Activated CD8-positive, alpha-beta memory T cell treated with anti-CD3 and anti-CD28 coated beads for 1 hour (primary cell): Measurements from ENCODE around the gene STK17A.
"Not testable (repeated sequence)": the region's sequence is repeated elsewhere in the genome, so short reads cannot be mapped to it uniquely, and the experiment has no call there.

Source experiments
- DNase-seq, 2 donors: peaks; one replicate each; pipeline ENCODE4 v3.0.0-alpha.2; 2020; ENCODE audit warnings: low read depth in 1 of 2; ENCODE audit errors: extremely low read depth in 1 of 2

STK17A gene

DNA sequence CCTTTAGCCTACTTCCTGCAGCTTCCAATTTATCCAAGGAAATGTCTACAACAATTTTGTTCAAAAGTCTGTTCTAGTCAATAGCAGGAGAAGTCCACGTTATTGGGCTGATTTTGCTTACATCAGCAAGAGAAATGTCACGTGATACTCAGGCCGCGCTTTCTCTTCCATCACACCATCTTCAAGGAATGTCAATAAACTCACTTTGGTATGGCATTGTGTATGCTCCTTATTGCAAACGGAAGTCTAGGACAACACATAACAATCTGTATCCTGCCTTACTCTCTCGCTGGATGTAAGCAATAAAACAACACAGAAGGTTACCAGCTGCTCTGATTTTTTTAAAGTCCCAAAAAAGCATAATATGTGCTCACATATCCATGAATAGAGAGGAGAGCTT, 17.1 kb upstream of the STK17A start:
- no peak for DNase-seq

DNA sequence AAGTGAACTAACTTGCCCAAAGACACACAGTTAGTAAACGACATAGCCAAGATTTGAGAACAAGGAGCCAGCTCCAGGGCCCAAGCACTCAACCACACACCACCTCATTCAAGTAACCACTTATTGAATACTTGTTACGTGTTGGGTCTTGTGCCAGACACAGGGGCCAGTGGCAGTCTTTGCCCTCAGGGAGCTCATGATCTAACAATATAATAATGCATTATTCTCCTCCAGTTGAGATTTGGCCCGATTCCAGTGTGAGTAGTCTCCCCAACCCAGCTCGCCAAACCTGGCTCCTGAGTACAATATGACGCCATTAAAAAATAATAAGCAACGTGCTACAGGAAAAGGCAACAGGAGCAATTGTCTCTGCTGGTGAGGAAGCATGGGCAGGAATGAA, 14.4 kb upstream of the STK17A start:
- DNase-seq: no peak

DNA sequence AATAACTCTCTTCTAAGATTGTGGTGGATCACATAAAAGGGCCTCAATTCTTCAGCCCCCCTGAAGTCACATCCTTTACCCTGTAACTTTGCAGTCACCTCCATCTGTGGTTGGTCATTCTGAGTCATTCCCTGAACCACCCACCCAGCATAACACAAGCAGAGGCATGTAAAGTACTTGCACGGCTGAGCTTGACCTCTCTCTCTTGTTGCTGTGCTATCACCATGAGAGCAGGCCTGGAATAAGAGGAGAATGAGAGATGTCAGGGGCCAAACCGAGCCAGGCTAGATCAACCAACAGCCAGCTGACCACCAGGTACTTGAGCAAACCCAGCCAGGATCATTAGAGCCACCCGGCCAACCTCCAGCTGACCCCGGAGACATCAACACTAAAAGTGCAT, 13.5 kb upstream of the STK17A start:
- DNase-seq: no peak

DNA sequence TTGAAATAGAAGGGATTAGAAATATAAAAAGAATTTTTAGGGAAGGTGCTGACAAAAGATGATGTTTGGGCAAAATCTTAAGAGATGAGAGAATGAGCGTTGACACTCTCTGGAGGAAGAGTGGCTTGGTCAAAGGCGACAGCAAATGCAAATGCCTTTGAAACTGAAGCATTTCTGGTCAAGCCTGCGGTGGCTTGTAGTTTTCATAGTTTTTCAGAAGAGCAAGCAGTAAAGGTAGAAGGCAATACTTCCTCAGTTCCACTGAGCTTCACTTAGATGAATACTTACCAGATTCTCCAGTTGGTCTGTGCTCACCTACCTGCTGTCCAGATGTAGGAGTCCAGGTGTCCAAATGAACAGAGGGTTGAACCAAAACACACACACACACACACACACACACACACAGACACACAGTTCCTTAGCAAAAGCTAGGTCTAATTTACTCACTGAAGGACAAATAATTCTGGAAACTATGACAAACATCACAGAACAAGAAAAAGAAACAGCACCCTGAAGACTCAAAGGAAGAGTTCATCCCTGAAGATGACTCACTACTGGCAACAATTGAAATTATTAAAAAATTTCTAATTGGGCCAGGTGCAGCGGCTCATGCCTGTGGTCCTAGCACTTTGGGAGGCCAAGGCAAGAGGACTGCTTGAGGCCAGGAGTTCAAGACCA, 12.1 kb upstream of the STK17A start:
- DNase-seq: no peak

DNA sequence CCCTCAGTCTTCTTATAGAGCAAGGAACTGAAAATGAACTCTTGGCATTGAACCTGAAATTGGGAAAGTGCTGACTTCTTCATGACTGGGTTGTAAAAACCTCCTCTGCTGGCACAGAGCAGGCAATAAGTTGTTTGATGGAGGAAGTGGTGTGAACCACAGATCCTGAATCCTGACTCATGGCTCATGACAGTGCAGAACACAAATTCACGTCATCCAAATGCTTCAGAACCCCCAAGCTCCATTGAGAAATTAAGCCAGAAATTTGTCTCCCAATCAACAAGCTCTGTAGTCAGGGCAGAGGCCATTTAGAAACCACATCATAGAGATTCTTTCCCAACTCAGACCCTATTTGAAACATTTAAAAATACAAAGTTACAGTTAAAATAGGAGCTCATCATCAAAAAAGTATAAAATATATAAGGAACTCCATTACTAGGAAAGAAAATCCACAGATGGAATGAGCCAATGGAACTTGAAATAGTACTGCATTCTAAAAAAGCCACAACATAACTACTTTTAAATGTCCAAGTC, 10.3 kb upstream of the STK17A start:
- DNase-seq: no peak

DNA sequence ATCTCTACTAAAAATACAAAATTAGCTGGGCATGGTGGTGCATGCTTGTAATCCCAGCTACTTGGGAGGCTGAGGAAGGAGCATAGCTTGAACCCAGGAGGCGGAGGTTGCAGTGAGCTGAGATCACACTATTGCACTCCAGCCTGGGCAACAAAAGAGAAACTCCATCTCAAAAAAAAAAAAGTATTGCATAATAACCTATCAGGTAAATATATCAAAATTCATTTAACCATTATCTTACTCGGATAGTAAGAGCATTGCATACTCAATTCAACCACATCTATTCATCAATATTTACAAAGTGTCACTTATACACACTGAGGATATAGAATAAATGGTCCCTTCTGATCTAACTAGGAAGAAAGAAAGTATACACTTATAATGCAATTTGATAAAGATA, 9.1 kb upstream of the STK17A start:
- DNase-seq: not testable (repeated sequence)

DNA sequence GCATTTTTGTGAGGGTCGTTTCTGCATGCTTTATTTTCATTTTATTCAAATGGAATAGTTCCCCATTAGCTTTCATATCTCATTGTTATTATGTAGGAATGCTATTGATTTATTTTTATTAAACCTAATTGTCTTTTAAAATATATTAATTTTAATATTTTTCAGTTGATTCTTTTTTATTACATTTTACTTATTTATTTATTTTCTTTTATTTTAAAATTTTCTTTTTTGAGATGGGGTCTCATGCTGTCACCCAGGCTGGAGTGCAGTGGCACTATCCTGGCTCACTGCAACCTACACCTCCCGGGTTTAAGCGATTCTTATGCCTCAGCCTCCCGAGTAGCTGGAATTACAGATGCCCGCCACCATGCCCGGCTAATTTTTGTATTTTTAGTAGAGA, 7.4 kb upstream of the STK17A start:
- DNase-seq: no peak

DNA sequence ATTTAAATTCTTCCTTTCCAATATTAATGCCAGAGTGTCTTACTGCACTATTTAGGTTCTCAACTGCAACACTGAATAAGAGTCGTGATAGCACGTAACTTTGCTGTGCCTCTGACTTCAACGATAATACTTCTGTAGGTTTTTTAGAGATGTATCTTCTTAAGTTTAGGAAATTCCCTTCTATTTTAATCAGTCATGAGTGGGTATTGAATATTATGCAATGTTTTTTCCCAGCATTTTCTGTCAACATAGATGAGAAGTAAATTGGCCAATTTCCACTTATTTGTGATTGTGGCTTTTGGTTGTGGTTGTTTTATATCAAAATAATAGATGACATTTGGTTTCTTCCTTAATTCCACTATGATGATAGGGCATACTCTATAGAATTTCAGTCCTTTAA, 6.7 kb upstream of the STK17A start:
- DNase-seq: no peak

DNA sequence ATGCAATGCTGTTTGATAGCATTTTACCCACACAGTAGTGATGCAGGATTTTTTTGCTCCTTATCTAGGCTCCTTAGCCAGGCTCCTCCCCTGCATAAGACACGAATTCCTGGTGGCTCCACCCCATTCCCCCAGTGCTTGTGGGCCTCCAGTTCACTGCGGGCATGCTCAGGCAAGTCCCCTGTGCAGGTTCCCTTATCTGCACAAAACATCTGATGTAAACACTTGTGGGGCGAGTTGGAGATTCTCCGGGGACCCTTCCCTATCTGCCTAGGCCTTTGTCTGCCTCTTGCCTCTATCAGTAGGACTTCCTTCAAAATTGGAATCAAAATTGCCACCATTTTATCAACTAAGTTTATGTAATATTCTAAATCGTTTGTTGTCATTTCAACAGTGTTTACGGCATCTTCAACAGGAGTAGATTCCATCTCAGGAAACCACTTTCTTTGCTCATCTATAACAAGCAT, 5.4 kb upstream of the STK17A start:
- no peak for DNase-seq

DNA sequence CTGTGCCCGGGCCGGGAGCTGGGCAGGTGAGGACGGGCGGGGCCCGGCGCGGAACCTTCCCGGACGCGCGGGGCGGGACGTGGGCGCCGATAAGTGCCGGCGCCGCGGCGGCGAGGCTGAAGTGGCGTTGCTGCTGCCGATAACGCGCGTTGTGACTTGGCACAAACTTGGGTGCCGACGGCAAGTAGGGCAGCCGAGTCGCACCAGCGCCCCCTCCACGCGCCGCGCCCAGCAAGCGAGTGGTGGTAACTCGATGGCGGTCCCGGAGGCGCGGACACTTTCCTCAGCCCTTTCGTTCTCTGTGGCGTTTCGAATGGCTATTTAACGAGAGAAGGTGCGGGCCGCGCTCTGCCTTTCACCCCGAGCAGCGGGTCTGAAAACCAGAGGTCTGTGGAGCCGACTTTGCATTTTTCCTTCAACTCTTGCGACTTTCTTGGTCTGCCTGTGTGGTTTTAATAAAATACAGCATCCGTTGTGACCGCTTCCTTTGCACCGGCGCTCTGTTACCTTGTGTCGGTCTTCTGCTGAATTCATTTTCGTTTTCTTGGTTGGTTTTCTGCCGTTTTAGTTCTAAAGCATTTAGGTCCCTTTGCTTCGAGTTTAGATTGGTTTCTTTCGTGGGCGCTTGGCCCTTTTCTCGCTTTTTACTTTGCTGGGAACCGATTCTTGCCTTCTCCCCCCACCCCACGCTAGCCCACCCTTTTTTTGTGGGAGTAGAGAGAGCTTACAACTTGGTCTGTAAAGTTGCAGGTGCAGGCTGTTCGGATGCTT, 701 bp downstream of the STK17A start:
- DNase-seq: peak in 1 of 2 donors; percentile 52

DNA sequence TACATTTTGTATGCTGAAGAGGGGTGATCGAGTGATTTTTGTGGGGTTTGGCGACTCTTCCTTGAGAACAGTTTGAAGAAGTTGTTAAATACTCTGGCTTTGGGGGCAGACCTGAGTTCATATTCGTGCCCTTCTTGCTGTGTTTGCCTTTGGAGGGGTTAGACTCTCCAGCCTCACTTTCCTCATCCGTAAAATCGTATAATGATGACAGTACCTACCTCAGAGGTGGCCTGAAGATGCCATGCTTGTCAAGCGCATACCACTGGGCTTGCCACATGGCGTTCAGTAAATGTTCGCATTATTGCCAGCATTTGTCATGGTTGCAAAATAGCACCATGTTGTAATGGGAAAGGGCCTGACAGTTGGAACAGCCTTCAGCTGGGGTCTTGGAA, 1.3 kb downstream of the STK17A start:
- no peak for DNase-seq

DNA sequence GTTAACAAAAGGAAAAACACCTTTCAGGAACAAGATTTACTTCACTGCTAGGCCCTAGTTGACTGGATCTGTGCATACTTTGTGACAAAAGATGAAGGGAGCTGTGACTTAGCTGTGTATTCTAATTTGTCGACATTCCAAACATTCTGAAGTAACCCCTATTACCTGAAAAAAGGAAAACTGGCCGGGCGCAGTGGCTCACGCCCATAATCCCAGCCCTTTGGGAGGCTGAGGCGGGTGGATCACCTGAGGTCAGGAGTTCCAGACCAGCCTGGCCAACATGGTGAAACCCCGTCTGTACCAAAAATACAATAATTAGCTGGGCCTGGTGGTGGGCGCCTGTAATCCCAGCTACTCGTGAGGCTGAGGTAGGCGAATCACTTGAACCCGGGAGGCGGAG, 1.8 kb downstream of the STK17A start:
- not testable (repeated sequence) for DNase-seq

DNA sequence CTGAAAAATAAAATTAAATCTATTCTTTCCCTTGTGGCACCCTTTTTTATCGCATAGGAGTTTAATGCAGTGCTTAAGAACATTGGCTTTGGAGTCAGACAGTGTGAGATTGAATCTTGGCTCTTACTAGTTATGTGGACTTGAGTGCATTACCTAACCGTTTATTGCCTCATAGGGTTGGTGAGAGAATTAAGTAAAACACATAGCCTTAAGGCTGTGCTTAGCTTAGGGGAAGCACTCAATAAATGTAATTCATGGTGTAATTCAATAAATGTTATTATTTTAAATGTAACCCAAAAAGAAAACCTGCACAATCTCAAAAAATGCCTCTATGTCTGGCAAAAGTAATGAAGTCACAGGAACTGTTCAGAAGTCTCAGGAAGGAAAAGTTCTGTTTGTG, 2.7 kb downstream of the STK17A start:
- DNase-seq: no peak

DNA sequence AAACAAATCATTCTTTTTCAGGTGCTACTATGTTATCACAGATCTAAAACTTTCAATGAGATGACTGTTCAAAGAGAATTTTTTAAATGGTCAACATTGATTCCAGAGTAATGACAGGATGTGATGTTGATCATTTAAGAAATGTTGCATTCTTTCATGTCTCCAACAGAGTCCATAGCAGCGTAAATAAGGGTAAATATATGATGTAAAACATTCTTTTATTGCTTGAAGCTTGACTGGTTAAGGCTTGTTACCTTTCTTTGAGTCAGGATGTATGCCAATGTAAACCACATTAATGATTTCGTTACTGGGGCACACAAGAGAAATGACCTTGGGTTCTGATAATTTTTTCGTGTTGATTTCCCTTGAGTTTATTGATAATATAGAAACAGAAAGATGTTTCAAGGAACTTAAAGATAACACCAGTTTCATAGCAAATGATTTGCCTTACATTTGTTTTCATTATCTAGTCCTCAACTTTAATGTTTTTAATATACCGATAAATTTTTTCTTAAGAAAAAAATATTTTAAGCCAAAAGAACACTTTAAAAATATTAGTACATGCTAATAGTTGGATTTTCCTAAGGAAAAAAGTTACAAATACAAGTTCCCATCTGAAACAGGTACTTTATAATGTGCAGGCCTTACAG, 3.5 kb downstream of the STK17A start:
- DNase-seq: no peak

DNA sequence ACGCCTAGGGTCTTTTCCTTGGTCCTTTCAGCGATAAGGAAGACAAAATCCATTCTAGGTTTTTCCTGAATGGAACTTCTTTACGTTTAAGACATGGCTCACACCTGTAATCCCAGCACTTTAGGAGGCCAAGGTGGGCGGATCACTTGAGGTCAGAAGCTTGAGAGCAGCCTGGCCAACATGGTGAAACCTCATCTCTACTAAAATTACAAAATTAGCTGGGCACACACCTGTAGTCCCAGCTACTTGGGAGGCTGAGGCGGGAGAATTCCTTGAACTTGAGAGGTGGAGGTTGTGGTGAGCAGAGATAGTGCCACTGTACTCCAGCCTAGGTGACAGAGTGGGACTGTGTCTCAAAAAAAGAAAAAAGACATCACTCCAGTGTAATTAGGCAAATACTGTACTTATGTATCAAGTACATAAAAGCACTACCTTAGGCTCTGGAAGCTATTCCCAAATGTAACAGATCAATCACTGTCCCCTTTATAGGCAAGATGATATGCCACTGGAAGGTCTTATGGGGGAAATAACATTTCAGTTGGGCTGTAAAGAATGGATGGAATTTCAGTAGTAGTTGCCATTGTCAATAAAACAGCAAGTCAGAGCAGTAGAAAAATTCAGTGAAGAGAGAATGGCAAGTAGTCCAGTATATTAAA, 5.7 kb downstream of the STK17A start:
- no peak for DNase-seq

DNA sequence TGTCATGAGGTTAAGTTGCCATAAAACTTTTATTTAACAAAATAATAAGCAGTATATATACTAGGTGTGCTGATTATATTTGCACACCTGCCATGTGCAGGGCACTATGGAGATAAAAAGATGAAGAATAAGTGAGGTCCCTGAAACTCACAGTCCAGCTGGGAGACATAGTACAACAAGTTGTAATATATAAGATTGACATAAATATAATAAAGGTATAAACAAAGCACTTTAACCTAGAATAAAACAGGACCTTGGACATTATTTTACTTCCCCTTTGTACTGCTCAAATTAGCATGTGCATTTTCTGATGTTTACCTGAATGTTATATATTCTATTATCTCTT, 6.2 kb downstream of the STK17A start:
- no peak for DNase-seq

DNA sequence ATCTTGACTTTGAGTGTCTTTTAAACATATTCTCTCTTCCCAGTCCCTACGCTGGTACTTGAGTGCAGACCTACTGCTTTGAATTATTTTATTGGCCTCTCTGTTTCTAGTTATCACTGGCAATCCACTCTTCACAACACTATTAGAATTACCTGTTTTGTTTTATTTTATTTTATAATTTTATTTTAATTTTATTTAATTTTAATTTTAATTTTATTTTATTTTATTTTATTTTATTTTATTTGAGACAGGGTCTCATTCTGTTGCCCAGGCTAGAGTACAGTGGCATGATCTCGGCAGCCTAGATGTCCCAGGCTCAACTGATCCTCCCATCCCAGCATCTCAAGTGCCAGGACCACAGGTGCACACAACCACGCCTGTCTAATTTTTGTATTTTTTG, 6.8 kb downstream of the STK17A start:
- DNase-seq: no peak

DNA sequence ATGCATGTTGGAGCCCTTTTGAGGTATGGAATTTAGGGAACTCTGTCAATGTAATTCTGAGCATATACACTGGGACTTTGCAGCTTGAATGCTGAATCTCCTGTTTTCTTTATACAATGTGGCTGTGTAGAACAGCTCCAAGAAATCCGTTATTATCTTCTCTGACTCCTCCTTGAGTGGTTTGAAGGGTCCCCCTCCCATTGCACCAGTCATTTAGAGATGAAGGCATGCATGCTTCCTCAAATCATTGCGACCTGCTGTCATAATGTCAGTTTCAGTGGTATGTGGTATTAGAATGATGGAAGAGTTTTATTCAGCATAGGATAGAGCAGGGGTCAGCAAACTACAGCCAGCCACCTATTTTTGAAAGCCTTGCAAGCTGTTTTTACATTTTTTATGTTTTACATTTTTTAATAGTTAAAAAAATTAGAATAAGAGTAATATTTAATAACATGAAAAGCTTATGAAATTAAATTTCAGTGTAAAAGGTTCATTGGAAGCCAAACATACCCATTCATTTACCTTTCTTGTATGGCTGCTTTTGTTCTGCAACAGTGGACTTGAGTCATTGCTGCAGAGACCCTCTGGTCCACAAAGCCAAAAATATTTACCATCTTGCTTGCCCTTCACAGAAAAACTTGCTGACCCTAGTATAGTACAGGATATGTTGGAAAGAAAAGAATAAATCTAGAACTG, 8.1 kb downstream of the STK17A start:
- DNase-seq: no peak

DNA sequence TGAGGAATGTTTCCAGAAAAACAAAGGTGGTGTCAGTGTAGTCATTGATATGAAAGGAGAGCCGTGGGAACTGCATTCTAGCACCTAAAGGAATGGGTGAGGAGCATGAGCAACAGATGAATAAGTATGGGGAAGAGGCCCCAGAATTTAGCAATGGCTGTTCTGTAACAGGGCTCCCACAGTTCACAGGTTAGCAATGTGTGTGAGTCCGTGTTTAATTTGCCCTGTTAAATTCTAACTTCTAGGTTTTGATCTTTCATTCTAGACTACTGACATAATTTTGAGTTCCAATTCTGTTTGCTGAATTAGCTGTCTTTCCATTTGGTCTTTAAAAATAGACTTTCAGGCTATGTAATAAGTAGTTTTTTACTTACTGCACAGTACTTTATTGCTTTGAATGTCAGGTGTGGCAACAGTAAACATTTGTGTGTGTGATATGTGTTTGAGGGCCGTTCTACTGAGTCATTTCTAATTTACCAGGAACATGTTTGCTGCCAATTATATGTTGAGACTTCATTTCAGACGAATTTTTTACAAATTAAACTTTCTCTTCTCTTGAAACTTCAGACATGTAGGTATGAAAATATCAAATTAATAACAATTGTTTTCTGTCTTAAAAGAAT, 8.8 kb downstream of the STK17A start:
- no peak for DNase-seq

DNA sequence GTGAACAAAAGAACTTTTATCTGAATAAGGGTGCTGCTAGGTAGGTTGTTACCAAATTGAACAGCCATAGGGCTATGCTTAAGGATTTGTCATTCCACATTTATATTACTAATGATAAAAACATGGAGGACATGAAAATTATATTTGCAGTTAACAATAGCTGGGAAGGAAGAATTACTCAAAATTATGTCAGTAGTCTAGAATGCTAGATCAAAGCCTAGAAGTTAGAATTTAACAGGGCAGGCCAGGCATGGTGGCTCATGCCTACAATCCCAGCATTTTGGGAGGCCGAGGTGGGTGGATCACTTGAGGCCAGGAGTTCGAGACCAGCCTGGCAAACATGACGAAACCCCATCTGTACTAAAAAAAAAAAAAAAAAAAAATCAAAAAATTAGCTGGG, 9.4 kb downstream of the STK17A start:
- DNase-seq: no peak
